GM21447 (cell line): ENCODE data around the gene SLC46A1.

Experiments used
- ATAC-seq: cut with Tn5 transposase; IDR thresholded peaks from one replicate; pipeline ENCODE4 v1.9.1; 2021; ENCODE audit not compliant: unreplicated experiment

Gene SLC46A1

GRCh38 chr17:28404812-28405570 lies 1.0 kb downstream of the SLC46A1 start:
- no peak for ATAC-seq

GRCh38 chr17:28404461-28404811 lies 1.6 kb downstream of the SLC46A1 start:
- ATAC-seq, result no peak

- no peak for ATAC-seq
Observed at GRCh38 chr17:28404007-28404406, 2.0 kb downstream of the SLC46A1 start.

- ATAC-seq, result no peak
Observed at GRCh38 chr17:28402844-28403243, 3.2 kb downstream of the SLC46A1 start.

- ATAC-seq, result no peak
Observed at GRCh38 chr17:28402224-28402630, 3.8 kb downstream of the SLC46A1 start.

GRCh38 chr17:28399808-28400207 lies 6.2 kb downstream of the SLC46A1 start:
- ATAC-seq, result no peak

GRCh38 chr17:28398280-28398981 lies 7.6 kb downstream of the SLC46A1 start:
- no peak for ATAC-seq

GRCh38 chr17:28397687-28398279 lies 8.2 kb downstream of the SLC46A1 start:
- no peak for ATAC-seq

- no peak for ATAC-seq
Observed at GRCh38 chr17:28397275-28397674, 8.7 kb downstream of the SLC46A1 start.

GRCh38 chr17:28396635-28397239 lies 9.3 kb downstream of the SLC46A1 start:
- no peak for ATAC-seq

GRCh38 chr17:28395968-28396367 lies 10.0 kb downstream of the SLC46A1 start:
- no peak for ATAC-seq

- ATAC-seq, result no peak
Observed at GRCh38 chr17:28395426-28395825, 10.6 kb downstream of the SLC46A1 start.

GRCh38 chr17:28394337-28395116 lies 11.5 kb downstream of the SLC46A1 start:
- no peak for ATAC-seq

- no peak for ATAC-seq
Observed at GRCh38 chr17:28392491-28392890, 13.5 kb downstream of the SLC46A1 start.

- no peak for ATAC-seq
Observed at GRCh38 chr17:28391401-28391800, 14.6 kb downstream of the SLC46A1 start.

GRCh38 chr17:28390984-28391383 lies 15.0 kb downstream of the SLC46A1 start:
- ATAC-seq, result no peak

GRCh38 chr17:28390563-28390962 lies 15.4 kb downstream of the SLC46A1 start:
- no peak for ATAC-seq

- no peak for ATAC-seq
Observed at GRCh38 chr17:28390141-28390540, 15.9 kb downstream of the SLC46A1 start.

GRCh38 chr17:28388106-28388505 lies 17.9 kb downstream of the SLC46A1 start:
- no peak for ATAC-seq

GRCh38 chr17:28386391-28386790 lies 19.6 kb downstream of the SLC46A1 start:
- no peak for ATAC-seq

GRCh38 chr17:28385406-28385805 lies 20.6 kb downstream of the SLC46A1 start:
- no peak for ATAC-seq
